ENCODE results near the gene NCKAP5. TPM values are rescaled to one million over a fixed set of nuclear protein-coding genes. Genes with fewer than 3 reads are reported as not detected.

NCKAP5 gene
- total RNA-seq, 1 experiment from 2014 or later, result 3.2 TPM

DNA sequence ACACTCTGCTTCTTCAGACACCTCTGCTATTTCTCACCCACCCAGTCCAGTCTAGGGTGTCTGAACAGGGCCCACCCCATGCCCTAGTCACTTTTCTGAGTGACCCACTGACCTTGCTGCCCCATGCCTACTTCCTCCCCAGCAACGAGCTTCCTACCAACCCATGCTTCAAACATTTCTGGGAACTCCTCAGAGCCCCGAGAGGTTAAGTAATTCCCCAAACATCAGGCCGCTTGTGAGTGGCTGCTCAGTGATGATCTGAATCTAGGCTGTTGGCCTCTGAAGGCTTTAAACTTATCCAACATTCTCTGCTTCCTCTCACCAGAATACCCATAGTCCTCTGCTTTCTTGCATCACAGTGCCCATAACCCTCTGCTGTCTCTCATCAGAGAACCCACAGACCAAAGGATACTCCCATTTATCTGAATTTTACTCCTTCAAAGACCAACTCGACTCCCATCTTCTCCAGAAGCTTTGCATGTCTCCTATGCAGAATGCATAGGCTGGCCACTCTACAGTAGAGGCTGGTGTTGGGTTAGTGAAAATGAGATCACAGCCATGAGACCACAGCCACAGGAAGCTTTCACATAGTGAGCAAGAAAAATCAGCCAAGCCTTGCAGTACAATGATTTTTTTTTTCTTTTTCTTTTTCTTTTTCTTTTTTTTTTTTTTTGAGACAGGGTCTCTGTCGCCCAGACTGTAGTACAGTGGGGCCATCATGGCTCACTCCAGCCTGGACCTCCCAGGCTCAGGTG lies 588.7 kb downstream of the NCKAP5 start:
- H3K9me2 ChIP-seq (replicated peaks; ENCODE audit: low read length), result no peaks in the 10 kb centered on the region
- BruUV-seq (replicated peaks), result no TSS peak
- H3K27me3 ChIP-seq (ENCODE audit: low read length), result no peaks in the 10 kb centered on the region
- H3K27ac ChIP-seq (ENCODE audit: low read length), result no peak overlapping the region
- ChIA-PET CTCF (no interaction called here), POLR2A (ENCODE audit: unreplicated experiment) (no interaction called here)
- H3K79me2 ChIP-seq (ENCODE audit: low read length), result no peaks in the 10 kb centered on the region
- no peaks in the 10 kb centered on the region for H4K20me1 ChIP-seq (ENCODE audit: low read length)
- H3K4me3 ChIP-seq (ENCODE audit: low read length), result no peak overlapping the region
- no peaks in the 10 kb centered on the region for H3F3A ChIP-seq (ENCODE audit: low read length, unreplicated experiment)
- no peaks in the 10 kb centered on the region for H3K36me3 ChIP-seq (ENCODE audit: low read depth, low read length)
- no peak overlapping the region for H2AFZ ChIP-seq (ENCODE audit: low read length)
- no peak for DNase-seq
- H3K4me2 ChIP-seq (ENCODE audit: low read length), result no peak overlapping the region
- TF ChIP-seq, protein P1, sequence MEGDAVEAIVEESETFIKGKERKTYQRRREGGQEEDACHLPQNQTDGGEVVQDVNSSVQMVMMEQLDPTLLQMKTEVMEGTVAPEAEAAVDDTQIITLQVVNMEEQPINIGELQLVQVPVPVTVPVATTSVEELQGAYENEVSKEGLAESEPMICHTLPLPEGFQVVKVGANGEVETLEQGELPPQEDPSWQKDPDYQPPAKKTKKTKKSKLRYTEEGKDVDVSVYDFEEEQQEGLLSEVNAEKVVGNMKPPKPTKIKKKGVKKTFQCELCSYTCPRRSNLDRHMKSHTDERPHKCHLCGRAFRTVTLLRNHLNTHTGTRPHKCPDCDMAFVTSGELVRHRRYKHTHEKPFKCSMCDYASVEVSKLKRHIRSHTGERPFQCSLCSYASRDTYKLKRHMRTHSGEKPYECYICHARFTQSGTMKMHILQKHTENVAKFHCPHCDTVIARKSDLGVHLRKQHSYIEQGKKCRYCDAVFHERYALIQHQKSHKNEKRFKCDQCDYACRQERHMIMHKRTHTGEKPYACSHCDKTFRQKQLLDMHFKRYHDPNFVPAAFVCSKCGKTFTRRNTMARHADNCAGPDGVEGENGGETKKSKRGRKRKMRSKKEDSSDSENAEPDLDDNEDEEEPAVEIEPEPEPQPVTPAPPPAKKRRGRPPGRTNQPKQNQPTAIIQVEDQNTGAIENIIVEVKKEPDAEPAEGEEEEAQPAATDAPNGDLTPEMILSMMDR (conservative IDR thresholded peaks at IDR 0.05; ENCODE audit: low read depth, low read length), result no peak
- no peak for TF ChIP-seq EZH2 (IDR thresholded peaks at IDR 0.05; ENCODE audit: low read length, unreplicated experiment)
- TF ChIP-seq EZH2phosphoT487 (IDR thresholded peaks at IDR 0.05; ENCODE audit: borderline replicate concordance, low read length), result no peak
- ATAC-seq, result no peak
- intact Hi-C loops (cut with micrococcal nuclease), result loop anchor here (10.0 kb wide), 1 partner anchor 305 kb away; the partner anchor contains the start of gene LYPD1
- no peaks in the 10 kb centered on the region for H3K9me3 ChIP-seq (ENCODE audit: low read length)
- no peak overlapping the region for H3K9ac ChIP-seq (ENCODE audit: low read length)
- H3K4me1 ChIP-seq (ENCODE audit: insufficient read depth, low read length), result peaks cover 8% of the 10 kb centered on the region; the same call in 1 of the 2 replicates

- DNase-seq (no peak), ATAC-seq (no peak)
- H3K79me2 ChIP-seq (ENCODE audit: low read length), result no peaks in the 10 kb centered on the region
- no TSS peak for BruUV-seq (replicated peaks)
- H3F3A ChIP-seq (ENCODE audit: low read length, unreplicated experiment), result no peaks in the 10 kb centered on the region
- no peaks in the 10 kb centered on the region for H3K27me3 ChIP-seq (ENCODE audit: low read length)
- CTCF ChIA-PET, result no interaction called here
- H3K9ac ChIP-seq (ENCODE audit: low read length), result no peak overlapping the region
- no peaks in the 10 kb centered on the region for H3K36me3 ChIP-seq (ENCODE audit: low read depth, low read length)
- POLR2A ChIA-PET (ENCODE audit: unreplicated experiment), result no interaction called here
- H3K4me3 ChIP-seq (ENCODE audit: low read length), result no peak overlapping the region
- no peaks in the 10 kb centered on the region for H3K9me2 ChIP-seq (replicated peaks; ENCODE audit: low read length)
- intact Hi-C loops (cut with micrococcal nuclease), result no loop called here
- H3K4me1 ChIP-seq (ENCODE audit: insufficient read depth, low read length), result peaks cover 8% of the 10 kb centered on the region; the same call in 1 of the 2 replicates
- H3K4me2 ChIP-seq (ENCODE audit: low read length), result no peak overlapping the region
- H2AFZ ChIP-seq (ENCODE audit: low read length), result no peak overlapping the region
- no peaks in the 10 kb centered on the region for H3K9me3 ChIP-seq (ENCODE audit: low read length)
- H4K20me1 ChIP-seq (ENCODE audit: low read length), result no peaks in the 10 kb centered on the region
- TF ChIP-seq EZH2phosphoT487 (IDR thresholded peaks at IDR 0.05; ENCODE audit: borderline replicate concordance, low read length) (no peak), EZH2 (IDR thresholded peaks at IDR 0.05; ENCODE audit: low read length, unreplicated experiment) (no peak)
- TF ChIP-seq, protein P1 (conservative IDR thresholded peaks at IDR 0.05; ENCODE audit: low read depth, low read length), result no peak
- no peak overlapping the region for H3K27ac ChIP-seq (ENCODE audit: low read length)
Measured at GRCh38 chr2:132978840-132979239, 589.4 kb downstream of the NCKAP5 start.

All from PC-3 (cell line).